Head of caudate nucleus (tissue), 42 donors: ENCODE measurements around the gene AHRR.
A peak's percentile ranks its signal among the peaks of the same experiment; 100 is the strongest.
"Not testable (repeated sequence)": the region's sequence is repeated elsewhere in the genome, so short reads cannot be mapped to it uniquely, and the experiment has no call there.

Experiments used
- DNase-seq, 42 donors: peaks; one replicate each; pipeline versions ENCODE4 v3.0.0 to v3.0.0-alpha.2; 2020 to 2021; ENCODE audit warnings: mixed read lengths in 7 of 42
- intact Hi-C: fragments of 100-400 bp; cut with DNase I; formaldehyde crosslinking; loops from one replicate; pipeline ENCODE4 v1.15.0; 2022

The AHRR gene

GRCh38 chr5:354581-355378, 33.3 kb downstream of the AHRR start:
- peak in 1 of 42 donors; percentile 20 for DNase-seq
- intact Hi-C loops = no loop called here

- DNase-seq = peak in 2 of 42 donors; percentile 5 to 33
- intact Hi-C loops = no loop called here
These were observed 33.9 kb downstream of the AHRR start for GRCh38 chr5:355379-355935.

DNA sequence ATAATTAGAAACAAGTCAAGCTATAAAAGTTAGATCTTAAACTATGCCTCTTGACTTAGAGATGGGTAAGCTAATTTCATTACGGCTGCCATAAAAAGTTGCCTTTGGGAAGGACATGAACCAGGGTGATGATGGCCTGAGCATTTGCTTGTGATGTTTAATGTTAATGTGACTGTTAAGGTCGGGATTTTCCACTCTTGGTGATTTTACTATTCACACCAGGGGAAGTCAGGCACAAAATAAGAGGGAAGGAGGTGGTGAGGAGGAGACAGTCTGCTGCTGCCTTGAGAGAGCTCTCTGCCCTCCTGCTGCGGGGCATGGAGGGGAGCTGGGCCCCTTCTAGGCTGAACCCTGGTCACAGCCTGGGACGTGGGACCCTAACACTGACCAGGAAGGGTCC, 34.4 kb downstream of the AHRR start:
- intact Hi-C loops = no loop called here

GRCh38 chr5:359301-359897, 37.9 kb downstream of the AHRR start:
- DNase-seq = peak in 5 of 42 donors; percentile 2 to 30 (median 8)
- intact Hi-C loops = no loop called here

More for the DNA sequence above, 34.4 kb downstream of the AHRR start:
- DNase-seq = peak in 1 of 42 donors; percentile 22

DNA sequence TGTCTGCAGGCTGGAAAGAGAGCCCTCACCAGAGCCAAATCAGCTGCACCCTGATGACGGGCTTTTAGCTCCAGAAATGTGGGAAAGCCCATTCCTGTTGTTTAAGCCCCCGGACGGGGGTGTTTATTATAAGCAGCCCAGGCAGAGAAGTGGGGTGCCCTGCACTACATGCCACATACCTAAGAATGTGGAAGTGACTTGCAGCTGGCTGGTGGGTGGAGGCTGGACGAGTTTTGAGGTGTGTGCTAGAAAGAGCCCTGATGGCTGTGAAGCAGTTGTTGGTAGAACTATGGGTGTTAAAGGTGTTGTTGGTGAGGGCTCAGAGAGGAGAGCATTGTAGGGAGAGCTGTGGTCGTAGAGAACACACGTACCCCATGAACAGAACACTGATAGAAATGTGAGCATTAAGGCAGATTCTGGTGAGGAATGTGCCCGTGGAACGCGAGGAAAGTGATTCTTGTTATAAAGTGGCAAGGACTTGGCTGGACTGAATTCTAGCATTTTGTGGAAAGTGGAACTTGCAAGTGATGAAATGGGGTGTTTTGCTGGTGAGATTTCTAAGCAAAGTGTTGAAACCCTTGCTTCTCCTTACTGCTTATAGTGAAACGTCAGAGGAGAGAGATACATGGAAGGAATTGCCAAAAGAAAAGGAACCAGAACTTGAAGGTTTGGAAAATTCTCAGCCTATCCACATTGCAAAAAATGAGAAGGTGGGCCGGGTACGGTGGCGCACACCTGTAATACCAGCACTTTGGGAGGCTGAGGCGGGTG, 38.9 kb downstream of the AHRR start:
- intact Hi-C loops = no loop called here
- peak in 3 of 42 donors; percentile 4 to 30 (median 18) for DNase-seq

DNA sequence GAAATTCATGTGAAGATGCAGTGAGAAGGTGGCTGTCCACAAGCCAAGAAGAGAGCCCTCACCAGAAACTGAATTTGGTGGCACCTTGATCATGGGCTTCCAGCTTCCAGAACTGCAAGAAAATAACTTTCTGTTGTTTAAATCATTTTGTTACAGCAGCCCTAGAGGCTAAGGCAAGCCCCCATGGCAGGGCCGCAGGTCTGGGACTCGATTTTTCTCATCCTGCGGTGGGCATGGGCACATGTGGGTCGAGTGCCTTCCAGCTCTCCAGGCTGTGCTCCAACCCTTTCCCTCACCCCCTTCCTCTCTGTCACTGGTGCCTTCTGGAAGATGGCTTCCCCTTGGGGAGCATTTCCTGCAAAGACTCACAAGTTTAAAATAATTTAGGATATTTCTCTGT, 40.7 kb downstream of the AHRR start:
- DNase-seq = peak in 2 of 42 donors; percentile 24 to 29
- intact Hi-C loops = no loop called here

GRCh38 chr5:362978-363765, 41.7 kb downstream of the AHRR start:
- peak in 3 of 42 donors; percentile 2 to 20 (median 5) for DNase-seq
- intact Hi-C loops = no loop called here

DNA sequence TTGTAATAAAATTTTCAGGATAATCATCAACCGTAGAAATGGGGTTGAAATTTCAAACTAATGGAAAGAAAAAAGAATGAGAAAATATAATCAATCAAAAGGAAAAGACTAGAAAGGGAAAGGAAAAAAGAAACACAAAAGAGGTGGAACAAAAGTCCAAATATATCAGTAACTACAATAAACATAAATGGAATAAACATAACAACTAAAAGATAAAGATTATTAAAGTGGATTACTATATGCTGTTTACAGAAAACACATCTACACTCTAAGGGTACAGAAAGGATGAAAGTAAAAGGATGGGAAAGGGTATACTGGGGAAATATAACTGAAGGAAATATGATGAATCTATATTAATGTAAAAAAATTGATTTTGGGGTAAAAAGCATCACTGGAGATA, 43.0 kb downstream of the AHRR start:
- no peak for DNase-seq
- intact Hi-C loops = no loop called here

DNA sequence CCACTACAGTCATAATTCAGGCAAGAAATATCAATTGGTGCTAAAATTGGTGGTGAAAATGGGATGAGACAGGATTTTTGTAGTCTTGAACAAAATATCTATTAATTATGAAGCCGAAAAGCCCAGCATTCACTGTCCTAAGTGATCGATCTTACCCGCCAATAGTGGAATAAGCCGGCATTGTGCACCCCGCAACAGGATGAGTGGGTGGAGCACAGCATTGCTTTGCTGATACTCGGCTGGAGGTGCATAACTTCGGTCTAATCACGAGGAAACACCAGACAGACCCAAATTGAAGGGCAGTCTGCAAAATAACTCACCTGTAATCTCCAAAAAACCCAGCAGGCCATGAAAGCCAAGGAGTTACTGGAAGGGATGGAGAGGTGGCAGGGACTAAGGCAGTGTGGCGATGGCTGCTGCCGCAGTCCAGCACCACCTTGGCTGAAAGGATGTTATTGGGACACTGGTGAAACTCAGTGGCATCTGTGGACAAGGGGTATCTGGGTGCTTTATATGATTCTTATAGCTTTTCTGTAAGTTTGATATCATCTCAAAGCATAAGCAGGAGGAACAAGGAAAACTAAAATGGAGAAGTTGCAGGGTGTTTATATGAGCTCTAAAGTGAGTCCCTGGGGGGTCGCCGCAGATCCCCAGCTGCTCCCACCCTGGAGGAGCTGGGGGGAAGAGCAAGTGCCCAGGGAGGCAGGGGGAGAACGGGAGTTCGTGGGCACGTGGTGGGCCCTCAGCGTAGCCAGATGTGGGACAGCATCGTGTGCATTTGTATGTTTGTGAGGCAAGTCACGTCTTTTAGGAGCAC, 45.2 kb downstream of the AHRR start:
- intact Hi-C loops = no loop called here
- DNase-seq = peak in 4 of 42 donors; percentile 1 to 17 (median 7)

GRCh38 chr5:367358-368130, 46.0 kb downstream of the AHRR start:
- intact Hi-C loops = no loop called here

GRCh38 chr5:368183-369084, 46.9 kb downstream of the AHRR start:
- DNase-seq = peak in 15 of 42 donors; percentile 6 to 40 (median 15)
- intact Hi-C loops = no loop called here

More at GRCh38 chr5:367358-368130, 46.0 kb downstream of the AHRR start:
- DNase-seq = peak in 11 of 42 donors; percentile 2 to 34 (median 5)

DNA sequence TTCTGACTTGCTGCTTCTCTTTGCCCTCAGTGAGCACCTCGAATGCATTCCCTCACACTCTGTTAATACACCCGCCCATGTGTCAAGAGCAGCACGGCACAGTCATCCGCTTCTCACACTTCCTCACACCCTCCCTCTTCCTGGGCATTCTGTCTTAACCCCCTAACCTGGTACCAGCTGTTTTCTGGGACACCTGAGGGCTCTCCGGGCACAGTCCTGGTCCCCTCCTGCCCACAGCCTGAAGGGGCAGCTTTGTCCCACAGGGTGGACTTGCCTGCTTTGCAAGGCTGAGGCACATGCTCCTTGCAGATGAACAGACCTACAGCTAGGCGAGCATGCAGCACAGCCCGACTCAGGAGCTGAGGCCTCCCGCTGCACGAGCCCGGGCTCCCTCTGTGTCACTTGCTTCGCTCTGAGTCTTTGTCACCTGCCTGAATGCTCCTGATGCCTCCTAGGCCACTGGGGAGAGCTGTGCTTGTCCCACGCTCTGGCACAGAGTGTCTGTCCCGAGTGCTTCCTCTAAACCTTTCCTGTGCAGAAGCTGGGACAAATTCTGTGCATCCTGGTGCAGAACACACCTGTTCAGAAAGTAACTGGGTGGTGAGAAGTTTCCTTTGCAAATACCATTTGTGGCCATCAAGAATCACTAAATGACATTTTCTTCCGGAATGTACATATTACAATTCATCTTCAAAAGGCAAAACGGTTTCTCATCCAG, 47.8 kb downstream of the AHRR start:
- intact Hi-C loops = no loop called here
- DNase-seq = peak in 16 of 42 donors; percentile 5 to 35 (median 10)

- DNase-seq = peak in 8 of 42 donors; percentile 2 to 20 (median 6)
- intact Hi-C loops = not testable (repeated sequence)
These were observed 48.3 kb downstream of the AHRR start for GRCh38 chr5:369869-370236.

GRCh38 chr5:370311-370958, 48.9 kb downstream of the AHRR start:
- DNase-seq = peak in 13 of 42 donors; percentile 1 to 34 (median 9)

More at GRCh38 chr5:370311-370958, 48.9 kb downstream of the AHRR start:
- intact Hi-C loops = no loop called here
